Measurements from ENCODE around the gene ADCY10.
"Not testable (repeated sequence)": the region's sequence is repeated elsewhere in the genome, so short reads cannot be mapped to it uniquely, and the experiment has no call there.

The ADCY10 gene

DNA sequence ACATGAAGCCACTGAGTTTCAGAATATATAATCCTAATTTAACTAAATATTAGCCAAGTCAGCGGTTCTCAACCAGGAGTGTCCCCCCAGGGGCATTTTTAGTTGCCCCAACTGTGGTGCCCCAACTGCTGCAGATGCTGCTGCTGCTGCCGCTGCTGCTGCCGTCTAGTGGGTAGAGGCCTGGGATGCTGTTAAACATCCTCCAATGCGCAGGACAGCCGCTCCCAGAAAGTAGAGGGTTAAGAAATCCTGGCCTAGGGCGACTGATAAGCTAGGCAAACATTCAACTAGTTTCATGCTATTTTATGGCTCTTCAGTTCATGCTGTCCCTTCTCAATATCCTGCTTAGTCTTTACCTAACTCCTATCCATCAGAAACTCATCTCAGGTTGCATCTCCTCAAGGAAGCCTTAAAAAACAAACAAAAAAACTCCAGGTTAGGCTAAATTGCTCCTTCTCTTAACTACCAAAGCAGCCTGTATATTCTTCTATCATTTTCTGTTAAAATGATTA, 12.6 kb upstream of the ADCY10 start:
- no peak for DNase-seq (ENCODE audit: extremely low read depth in 1 of 2, low read depth in 1 of 2)

DNA sequence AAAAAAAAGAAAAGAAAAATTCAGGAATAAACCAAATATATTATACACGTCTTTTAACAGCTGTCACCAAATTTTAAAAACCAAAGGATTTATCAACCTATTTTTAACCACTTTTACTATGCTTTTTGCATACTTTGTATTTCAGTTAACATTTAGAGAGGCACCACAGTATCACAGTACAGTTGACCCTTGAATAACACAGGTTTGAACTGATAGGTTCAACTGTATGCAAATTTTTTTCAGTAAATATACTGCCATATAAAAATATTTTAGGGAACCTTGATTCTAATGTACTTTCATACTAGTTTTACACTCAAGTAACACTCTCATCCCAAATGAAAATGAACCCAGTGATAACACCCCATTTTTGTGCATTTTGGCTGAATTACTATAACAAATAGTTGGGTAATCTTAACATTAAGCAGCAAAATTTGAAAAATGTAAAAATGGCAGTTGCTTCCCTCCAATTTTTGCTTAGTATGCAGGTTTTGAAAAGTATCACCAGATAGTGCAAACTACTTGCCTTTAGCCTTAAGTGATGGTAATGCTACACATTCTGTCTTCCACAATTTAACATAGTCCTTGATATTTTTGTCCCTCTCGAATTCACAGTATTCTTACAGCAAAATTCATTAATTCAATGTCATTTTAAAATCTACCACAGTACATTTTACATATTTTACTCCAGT, 10.8 kb upstream of the ADCY10 start:
- no peak for DNase-seq (ENCODE audit: extremely low read depth in 1 of 2, low read depth in 1 of 2)

GRCh38 chr1:167924102-167924501, 10.2 kb upstream of the ADCY10 start:
- no peak for DNase-seq (ENCODE audit: extremely low read depth in 1 of 2, low read depth in 1 of 2)

DNA sequence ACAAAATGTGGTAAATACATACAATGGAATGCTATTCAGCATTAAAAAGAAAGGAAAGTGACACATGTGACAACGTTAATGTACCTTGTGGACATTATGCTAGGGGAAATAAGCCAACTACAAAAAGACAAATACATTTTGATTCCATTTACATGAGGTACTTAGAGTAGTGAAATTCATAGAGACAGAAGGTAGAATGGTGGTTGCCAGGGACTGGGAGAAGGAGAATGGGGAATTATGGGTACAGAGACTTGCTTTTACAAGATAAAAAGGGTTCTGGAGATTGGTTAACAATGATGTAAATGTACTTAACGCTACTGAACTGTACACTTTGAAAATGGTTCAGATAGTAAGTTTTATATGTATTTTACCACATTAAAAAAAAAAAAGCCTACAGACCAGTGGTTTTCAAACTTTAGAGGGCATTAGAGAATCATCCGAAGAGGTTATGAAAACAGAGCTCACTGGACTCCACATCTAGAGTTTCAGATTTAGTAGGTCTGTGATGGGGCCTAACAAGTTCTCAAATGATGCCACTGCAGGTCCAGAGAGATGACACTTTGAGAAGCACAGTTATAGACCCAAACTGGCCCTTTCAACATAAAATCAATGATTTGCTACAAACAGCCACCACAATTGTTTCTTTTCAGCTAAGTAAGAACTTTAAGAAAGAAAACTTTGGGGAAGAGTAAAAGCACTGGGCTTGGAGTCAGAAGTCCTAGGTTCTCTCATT, 9.6 kb upstream of the ADCY10 start:
- no peak for DNase-seq (ENCODE audit: extremely low read depth in 1 of 2, low read depth in 1 of 2)

DNA sequence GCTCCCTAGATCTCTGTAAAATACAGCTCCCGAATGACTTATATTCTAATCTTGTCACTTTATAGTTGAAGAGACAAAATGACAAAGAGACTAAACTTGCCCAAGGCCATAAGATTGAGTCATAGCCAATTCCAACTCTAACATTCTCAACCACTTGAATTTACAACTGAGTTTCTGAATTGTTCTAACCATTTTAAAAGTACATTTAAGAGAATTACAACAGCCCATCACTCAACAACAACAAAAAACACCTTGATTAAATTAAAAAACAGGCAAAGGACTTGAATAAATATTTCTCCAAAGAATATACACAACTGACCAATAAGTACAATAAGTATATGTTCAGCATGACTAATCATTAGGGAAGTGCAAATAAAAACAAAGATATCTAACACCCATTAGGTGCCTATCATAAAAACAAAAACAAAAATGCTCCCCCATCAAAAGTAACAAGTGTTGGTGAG, 8.7 kb upstream of the ADCY10 start:
- DNase-seq (ENCODE audit: extremely low read depth in 1 of 2, low read depth in 1 of 2): no peak

- DNase-seq (ENCODE audit: extremely low read depth in 1 of 2, low read depth in 1 of 2): no peak
Observed at GRCh38 chr1:167922023-167922422, 8.1 kb upstream of the ADCY10 start.

GRCh38 chr1:167916766-167917511, 3.0 kb upstream of the ADCY10 start:
- DNase-seq (ENCODE audit: extremely low read depth in 1 of 2, low read depth in 1 of 2): no peak

GRCh38 chr1:167915569-167915968, 1.6 kb upstream of the ADCY10 start:
- DNase-seq (ENCODE audit: extremely low read depth in 1 of 2, low read depth in 1 of 2): no peak

GRCh38 chr1:167912294-167912693, 1.6 kb downstream of the ADCY10 start:
- DNase-seq (ENCODE audit: extremely low read depth in 1 of 2, low read depth in 1 of 2): no peak

DNA sequence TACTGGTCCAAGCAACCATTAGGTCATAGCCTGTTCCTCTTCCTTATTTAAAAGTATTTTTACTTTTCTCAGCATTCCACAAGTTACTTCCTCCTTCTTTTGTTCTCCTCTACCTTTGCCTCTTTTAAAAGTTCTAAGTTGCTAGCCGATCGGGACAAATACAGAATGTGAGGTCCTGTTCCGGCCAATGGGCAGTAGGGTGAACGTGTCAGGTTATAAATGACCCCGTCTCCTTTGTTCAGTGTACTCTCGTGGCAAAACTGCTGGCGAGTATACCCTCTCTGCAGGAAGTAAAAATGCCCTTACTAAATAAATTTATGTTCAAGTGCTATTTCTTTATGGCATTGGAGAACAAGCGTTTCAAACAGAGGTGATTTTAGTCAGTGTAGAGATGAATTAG, 2.5 kb downstream of the ADCY10 start:
- no peak for DNase-seq (ENCODE audit: extremely low read depth in 1 of 2, low read depth in 1 of 2)

GRCh38 chr1:167910530-167910929, 3.4 kb downstream of the ADCY10 start:
- DNase-seq (ENCODE audit: extremely low read depth in 1 of 2, low read depth in 1 of 2): no peak

DNA sequence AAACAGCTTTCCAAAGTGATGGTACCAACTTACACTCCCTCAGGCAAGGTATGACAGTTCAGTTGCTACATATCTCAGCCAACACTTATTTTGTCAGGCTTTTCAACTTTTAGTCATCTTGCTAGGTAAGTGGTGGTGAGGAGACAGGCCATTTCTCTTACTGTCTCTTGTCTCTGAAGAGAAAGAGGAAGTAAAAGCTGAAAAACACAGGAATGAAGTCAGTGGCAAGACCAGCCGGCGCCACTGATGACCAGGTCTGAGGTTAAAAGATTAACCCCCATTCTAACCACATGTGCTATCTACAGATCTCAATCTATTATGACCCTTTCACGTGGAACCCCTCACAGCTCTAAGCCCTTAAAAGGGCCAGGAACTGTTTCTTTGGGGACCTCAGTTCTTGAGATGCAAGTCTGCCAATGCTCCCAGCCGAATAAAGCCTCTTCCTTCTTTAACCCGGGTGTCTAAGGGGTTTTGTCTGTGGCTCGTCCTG, 4.2 kb downstream of the ADCY10 start:
- no peak for DNase-seq (ENCODE audit: extremely low read depth in 1 of 2, low read depth in 1 of 2)

DNA sequence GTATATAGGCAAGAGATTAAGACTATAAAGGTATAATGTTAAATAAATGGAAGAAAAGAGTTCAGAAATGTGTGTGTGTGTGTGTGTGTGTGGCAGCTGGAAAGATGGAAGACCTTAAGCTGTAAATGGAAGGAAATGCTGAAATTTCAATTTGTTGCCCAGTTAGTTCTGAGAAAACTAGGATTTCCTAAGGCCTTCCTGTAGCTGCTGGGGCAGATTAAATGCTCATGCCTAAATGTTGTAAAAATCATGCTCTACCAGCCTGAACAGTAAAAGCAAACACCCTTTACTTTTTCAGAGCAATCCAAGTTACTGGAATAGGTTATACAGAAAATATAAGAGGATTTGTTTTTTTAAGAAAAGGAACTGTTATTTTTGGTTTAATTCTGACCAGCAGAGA, 8.3 kb downstream of the ADCY10 start:
- DNase-seq (ENCODE audit: extremely low read depth in 1 of 2, low read depth in 1 of 2): no peak

DNA sequence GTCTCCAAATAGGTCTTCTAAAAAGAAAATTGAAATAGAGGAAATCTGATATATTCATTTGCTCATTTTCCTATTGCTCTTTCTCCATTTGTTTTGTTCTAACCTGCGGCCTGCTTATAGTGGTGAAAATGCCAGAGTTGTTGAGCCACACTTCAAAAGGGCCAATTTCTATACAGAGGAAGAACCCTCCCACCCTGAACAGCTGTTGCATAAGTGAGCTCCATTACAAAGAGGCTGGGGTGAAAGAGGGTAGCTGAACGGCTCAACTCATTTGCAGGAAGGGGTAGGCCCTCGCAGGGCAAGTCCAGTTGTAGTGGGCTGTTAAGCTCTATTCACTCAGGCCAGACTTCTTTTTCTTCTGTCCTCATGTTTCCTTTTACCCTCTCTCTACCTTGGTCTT, 8.8 kb downstream of the ADCY10 start:
- DNase-seq (ENCODE audit: extremely low read depth in 1 of 2, low read depth in 1 of 2): no peak

DNA sequence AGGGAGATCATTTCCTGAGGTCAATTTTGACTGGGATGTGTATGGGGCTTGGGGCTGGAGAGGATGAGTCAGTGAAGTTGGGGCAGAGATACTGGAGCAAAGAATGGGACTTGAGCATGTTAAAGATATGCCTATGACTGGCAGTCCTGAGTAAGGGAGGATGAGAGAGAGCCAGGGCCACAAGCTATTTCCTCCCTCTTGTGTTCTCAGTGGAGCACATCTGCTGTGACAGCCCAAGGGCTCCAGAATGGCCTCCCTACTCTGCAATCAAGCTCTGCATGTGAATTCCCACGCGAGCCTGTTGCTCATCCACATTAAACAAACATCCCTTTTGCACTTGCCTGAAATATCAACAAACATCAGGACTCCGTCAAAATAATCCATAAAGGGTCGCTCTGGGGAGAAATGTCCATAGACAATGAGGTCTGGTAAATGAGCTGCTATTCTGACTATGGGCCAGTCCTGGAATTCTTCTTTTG, 9.2 kb downstream of the ADCY10 start:
- DNase-seq (ENCODE audit: extremely low read depth in 1 of 2, low read depth in 1 of 2): no peak

GRCh38 chr1:167900907-167901306, 13.0 kb downstream of the ADCY10 start:
- no peak for DNase-seq (ENCODE audit: extremely low read depth in 1 of 2, low read depth in 1 of 2)

DNA sequence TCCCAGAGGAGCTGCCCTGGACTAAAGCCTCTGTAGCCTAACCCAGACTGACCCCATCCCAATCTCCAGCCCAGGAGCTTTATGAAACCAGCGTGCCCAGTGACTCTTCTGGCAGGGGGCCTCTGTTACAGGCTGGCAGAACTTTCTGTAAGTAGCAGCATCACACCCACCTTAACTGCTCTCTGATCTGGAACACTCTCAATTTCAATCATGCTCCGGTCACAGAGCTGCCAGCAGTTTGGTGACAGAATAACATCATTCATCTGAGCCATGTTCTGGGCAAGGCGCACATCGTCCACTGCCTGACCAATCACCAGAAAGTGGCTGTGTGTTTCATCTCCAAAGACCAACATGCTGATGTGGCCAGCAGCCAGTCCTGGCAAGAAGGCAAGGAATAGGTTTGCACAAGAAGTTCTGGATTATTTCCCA, 14.7 kb downstream of the ADCY10 start:
- DNase-seq (ENCODE audit: extremely low read depth in 1 of 2, low read depth in 1 of 2): no peak

- no peak for DNase-seq (ENCODE audit: extremely low read depth in 1 of 2, low read depth in 1 of 2)
Observed at GRCh38 chr1:167898578-167899222, 15.2 kb downstream of the ADCY10 start.

GRCh38 chr1:167893798-167894197, 20.1 kb downstream of the ADCY10 start:
- DNase-seq (ENCODE audit: extremely low read depth in 1 of 2, low read depth in 1 of 2): no peak

DNA sequence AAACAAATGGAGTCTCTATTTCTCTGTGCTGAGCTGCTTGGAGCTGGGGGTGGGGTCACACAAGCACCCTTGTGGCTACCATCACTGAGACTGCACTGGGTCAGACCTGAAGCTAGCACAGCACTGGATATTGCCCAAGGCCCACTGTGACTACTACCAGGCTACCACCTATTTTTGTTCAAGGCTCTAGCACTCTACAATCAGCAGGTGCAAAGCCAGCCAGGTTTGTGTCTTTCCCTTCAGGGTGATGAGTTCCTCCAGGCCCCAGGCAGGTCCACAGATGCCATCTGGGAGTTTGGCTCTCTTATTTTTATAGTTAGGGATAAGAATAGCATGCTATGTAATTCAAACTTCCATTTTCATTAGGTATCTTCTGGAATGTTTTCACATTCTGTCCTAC, 23.5 kb downstream of the ADCY10 start:
- DNase-seq (ENCODE audit: extremely low read depth in 1 of 2, low read depth in 1 of 2): no peak

DNA sequence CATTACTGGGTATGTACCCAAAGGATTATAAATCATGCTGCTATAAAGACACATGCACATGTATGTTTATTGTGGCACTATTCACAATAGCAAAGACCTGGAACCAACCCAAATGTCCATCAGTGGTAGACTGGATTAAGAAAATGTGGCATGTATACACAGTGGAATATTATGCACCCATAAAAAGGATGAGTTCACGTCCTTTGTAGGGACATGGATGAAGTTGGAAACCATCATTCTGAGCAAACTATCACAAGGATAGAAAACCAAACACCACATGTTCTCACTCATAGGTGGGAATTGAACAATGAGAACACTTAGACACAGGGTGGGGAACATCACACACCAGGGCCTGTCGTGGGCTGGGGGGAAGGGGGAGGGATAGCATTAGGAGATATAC, 26.7 kb downstream of the ADCY10 start:
- DNase-seq (ENCODE audit: extremely low read depth in 1 of 2, low read depth in 1 of 2): not testable (repeated sequence)
